Measurements from ENCODE around the gene SORCS3. TPM values are rescaled to one million over a fixed set of nuclear protein-coding genes. Genes with fewer than 3 reads are reported as not detected.
A peak's percentile ranks its signal among the peaks of the same experiment; 100 is the strongest.

Gene SORCS3
- total and polyA plus RNA-seq, 9 of the 15 experiments (the other 6 are each of a cell fraction or from before 2014, with no cell fraction given) = not detected

- TF ChIP-seq BMI1 (IDR thresholded peaks at IDR 0.05; ENCODE audit: low read length) (no peak), DEAF1 (CRISPR knock-in tag; IDR thresholded peaks at IDR 0.05) (peak; percentile 37; the same call in 1 of the 2 replicates), REST (IDR thresholded peaks at IDR 0.05; ENCODE audit: borderline replicate concordance) (peak; percentile 34; the same call in 1 of the 2 replicates), REST (CRISPR knock-in tag; IDR thresholded peaks at IDR 0.05; ENCODE audit: low read depth) (no peak), POLR2AphosphoS2 (IDR thresholded peaks at IDR 0.05; ENCODE audit: low read length) (no peak), RAD21 (CRISPR knock-in tag; conservative IDR thresholded peaks at IDR 0.05 in 1 of 2, IDR thresholded peaks at IDR 0.05 in 1 of 2) (peak; percentile 46 to 58; a peak in 3 of 4 replicates), SMC3 (conservative IDR thresholded peaks at IDR 0.05; ENCODE audit: insufficient read depth, low read depth, low read length) (0 out of 2 replicates have a peak, but pooled peaks have one; percentile 12)
- TF ChIP-seq, protein P1, sequence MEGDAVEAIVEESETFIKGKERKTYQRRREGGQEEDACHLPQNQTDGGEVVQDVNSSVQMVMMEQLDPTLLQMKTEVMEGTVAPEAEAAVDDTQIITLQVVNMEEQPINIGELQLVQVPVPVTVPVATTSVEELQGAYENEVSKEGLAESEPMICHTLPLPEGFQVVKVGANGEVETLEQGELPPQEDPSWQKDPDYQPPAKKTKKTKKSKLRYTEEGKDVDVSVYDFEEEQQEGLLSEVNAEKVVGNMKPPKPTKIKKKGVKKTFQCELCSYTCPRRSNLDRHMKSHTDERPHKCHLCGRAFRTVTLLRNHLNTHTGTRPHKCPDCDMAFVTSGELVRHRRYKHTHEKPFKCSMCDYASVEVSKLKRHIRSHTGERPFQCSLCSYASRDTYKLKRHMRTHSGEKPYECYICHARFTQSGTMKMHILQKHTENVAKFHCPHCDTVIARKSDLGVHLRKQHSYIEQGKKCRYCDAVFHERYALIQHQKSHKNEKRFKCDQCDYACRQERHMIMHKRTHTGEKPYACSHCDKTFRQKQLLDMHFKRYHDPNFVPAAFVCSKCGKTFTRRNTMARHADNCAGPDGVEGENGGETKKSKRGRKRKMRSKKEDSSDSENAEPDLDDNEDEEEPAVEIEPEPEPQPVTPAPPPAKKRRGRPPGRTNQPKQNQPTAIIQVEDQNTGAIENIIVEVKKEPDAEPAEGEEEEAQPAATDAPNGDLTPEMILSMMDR (IDR thresholded peaks at IDR 0.05 in 2 of 3, conservative IDR thresholded peaks at IDR 0.05 in 1 of 3; ENCODE audit: insufficient read depth in 2 of 3, low read depth in 1 of 3, low read length in 3 of 3) = peak; percentile 40 to 54 (median 51)
- ATAC-seq (peak; percentile 69; the same call in 1 of the 3 replicates), DNase-seq (ENCODE audit: extremely low read depth in 1 of 4, low spot score in 3 of 4) (peak; percentile 13 to 25 (median 16)), FAIRE-seq (no peak)
- Histone ChIP-seq H4K20me1 (replicated peaks; ENCODE audit: control insufficient read depth, insufficient read depth, low read length) (no peaks in the 10 kb centered on the region), H3K9me1 (ENCODE audit: control insufficient read depth, insufficient read depth, low read length) (no peaks in the 10 kb centered on the region), H3K9me3 (replicated peaks; ENCODE audit: control insufficient read depth, insufficient read depth, low read depth, low read length) (no peaks in the 10 kb centered on the region), H3K4me1 (replicated peaks in 1 of 2; ENCODE audit: control insufficient read depth in 2 of 2, insufficient read depth in 2 of 2, low read length in 2 of 2) (no peaks in the 10 kb centered on the region), H3K9ac (ENCODE audit: insufficient read depth in 1 of 2, low read depth in 2 of 2, low read length in 2 of 2) (no peak overlapping the region), H3K36me3 (ENCODE audit: control insufficient read depth, insufficient read depth, low read length) (no peaks in the 10 kb centered on the region), H3K27ac (ENCODE audit: extremely low read depth, low read depth, low read length) (no peak overlapping the region), H3K4me2 (ENCODE audit: insufficient read depth, low read length) (no peak overlapping the region), H3K4me3 (no peak overlapping the region), H3K79me2 (ENCODE audit: control insufficient read depth, insufficient read depth, low read length) (no peaks in the 10 kb centered on the region), H2AFZ (ENCODE audit: low read depth, low read length) (no peak overlapping the region), H3K27me3 (ENCODE audit: control insufficient read depth in 2 of 2, insufficient read depth in 2 of 2, low read length in 2 of 2) (no peaks in the 10 kb centered on the region)
- ChIA-PET CTCF (ENCODE audit: low intra/inter-chr PET ratio) (interaction anchor here (1.3 kb wide), 1 partner anchor 331 kb away, joined by 5 read pairs; no protein-coding TSS in a partner anchor), POLR2A (interaction anchor here (0.6 kb wide), 1 partner anchor 312 kb away, joined by 3 read pairs; no protein-coding TSS in a partner anchor)
- BruUV-seq (replicated peaks) = no TSS peak
- intact Hi-C loops (cut with micrococcal nuclease) (no loop called here), in situ Hi-C loops (cut with MboI) (no loop called here)
- WGBS (ENCODE audit: insufficient coverage, low coverage, missing lambda C conversion rate) = 0% methylated on average over 3 of the region's 4 CpGs
Observed at GRCh38 chr10:104622598-104623209, 18.4 kb upstream of the SORCS3 start.

Measured in K562 (cell line).